Astrocyte of the cerebellum (primary cell): Measurements from ENCODE around the gene SLFN5.

Source experiments
- DNase-seq: peaks from one replicate; pipeline ENCODE4 v3.0.0-alpha.2; 2011; ENCODE audit warnings: low read depth
- H3K4me3 ChIP-seq: 2 replicates; pipeline ENCODE4 v1.5.1; 2011; ENCODE audit warnings: mild to moderate bottlenecking, low read depth, low read length, moderate library complexity
- in situ Hi-C: cut with HindIII; loops from 2 replicates; pipeline ENCODE4 v1.10.0; 2017; ENCODE audit warnings: low sequenced_read_pairs
- TF ChIP-seq, protein P1 (sequence below): IDR thresholded peaks from 2 replicates; pipeline ENCODE4 v1.5.1; 2012; ENCODE audit warnings: low read length, low read depth, moderate library complexity, mild to moderate bottlenecking; ENCODE audit errors: missing control alignments

The SLFN5 gene

DNA sequence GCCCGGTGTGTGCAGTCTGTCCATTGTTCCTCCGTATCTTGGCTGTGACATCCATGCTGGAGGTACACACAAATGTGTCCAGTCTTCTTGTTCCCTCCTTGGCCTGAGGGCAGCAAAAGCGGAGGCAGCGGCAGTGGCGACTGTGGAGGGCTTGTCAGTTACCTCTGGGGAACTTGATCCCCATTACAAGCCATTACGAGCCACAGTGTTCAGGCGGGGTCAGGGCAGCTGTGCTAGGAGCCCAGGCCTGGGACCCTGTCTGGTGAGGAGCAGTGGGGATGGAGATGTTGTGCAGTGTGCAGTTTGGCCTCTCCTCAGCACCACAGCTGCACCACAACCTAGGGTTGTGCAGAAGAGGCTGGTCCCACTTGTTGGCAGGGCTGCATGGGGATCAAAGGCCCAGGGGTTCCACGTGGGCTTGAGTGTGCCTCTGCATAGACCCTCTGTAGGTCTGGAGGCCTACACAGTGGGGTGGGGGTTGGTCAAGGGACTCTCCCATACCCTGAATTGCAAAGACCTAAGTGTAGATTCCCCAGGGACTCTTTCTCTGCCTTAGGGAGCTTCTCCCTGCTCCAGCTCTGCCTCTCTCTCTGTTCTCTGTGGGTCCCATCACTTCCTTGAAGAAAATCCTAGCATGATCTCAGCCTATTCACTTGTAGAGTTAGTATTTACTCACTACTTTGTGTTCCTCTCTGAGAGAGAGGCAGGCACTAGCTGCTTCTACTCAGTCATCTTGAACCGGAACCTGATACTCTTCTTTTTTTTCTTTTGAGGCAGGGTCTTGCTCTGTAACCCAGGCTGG lies 71.7 kb downstream of the SLFN5 start:
- H3K4me3 ChIP-seq = no peak overlapping the region
- in situ Hi-C loops = loop anchor here (10.0 kb wide), 1 partner anchor 220 kb away; the partner anchor contains the start of gene SLFN12L
- TF ChIP-seq, protein P1, sequence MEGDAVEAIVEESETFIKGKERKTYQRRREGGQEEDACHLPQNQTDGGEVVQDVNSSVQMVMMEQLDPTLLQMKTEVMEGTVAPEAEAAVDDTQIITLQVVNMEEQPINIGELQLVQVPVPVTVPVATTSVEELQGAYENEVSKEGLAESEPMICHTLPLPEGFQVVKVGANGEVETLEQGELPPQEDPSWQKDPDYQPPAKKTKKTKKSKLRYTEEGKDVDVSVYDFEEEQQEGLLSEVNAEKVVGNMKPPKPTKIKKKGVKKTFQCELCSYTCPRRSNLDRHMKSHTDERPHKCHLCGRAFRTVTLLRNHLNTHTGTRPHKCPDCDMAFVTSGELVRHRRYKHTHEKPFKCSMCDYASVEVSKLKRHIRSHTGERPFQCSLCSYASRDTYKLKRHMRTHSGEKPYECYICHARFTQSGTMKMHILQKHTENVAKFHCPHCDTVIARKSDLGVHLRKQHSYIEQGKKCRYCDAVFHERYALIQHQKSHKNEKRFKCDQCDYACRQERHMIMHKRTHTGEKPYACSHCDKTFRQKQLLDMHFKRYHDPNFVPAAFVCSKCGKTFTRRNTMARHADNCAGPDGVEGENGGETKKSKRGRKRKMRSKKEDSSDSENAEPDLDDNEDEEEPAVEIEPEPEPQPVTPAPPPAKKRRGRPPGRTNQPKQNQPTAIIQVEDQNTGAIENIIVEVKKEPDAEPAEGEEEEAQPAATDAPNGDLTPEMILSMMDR = no peak
- no peak for DNase-seq

GRCh38 chr17:35315283-35315682 lies 72.4 kb downstream of the SLFN5 start:
- DNase-seq = peak; percentile 93
- in situ Hi-C loops = loop anchor here (10.0 kb wide), 1 partner anchor 220 kb away; the partner anchor contains the start of gene SLFN12L
- no peak overlapping the region for H3K4me3 ChIP-seq
- TF ChIP-seq, protein P1 = no peak

DNA sequence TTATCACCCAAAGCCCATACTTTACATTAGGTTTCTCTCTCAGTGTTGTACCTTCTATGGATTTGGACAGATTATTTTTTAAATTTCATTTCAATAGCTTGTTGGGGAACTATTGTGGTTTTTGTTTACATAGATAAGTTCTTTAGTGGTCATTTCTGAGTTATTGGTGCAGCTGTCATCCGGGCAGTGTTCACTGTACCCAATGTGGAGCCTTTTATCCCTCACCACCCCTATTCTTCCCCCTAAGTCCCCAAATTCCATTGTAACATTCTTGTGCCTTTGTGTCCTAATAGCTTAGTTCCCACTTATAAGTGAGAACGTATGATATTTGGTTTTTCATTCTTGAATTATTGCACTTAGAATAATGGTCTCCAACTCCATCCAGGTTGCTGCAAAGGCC lies 73.1 kb downstream of the SLFN5 start:
- in situ Hi-C loops = loop anchor here (10.0 kb wide), 1 partner anchor 219 kb away; the partner anchor contains the start of gene SLFN12L
- H3K4me3 ChIP-seq = no peak overlapping the region
- no peak for DNase-seq
- TF ChIP-seq, protein P1 = no peak

GRCh38 chr17:35322749-35323148 lies 79.9 kb downstream of the SLFN5 start:
- in situ Hi-C loops = no loop called here
- TF ChIP-seq, protein P1 = no peak
- no peak overlapping the region for H3K4me3 ChIP-seq
- DNase-seq = no peak
